ENCODE results near the gene NQO2. TPM values are rescaled to one million over a fixed set of nuclear protein-coding genes. Genes with fewer than 3 reads are reported as not detected.
"Not testable (repeated sequence)": the region's sequence is repeated elsewhere in the genome, so short reads cannot be mapped to it uniquely, and the experiment has no call there.

Gene NQO2
- total and polyA plus RNA-seq, 4 experiments from 2014 or later: 34.2 to 53.1 (median 42.8) TPM

GRCh38 chr6:3005077-3005476, 5.4 kb downstream of the NQO2 start:
- no peak overlapping the region for H3K27ac Mint-ChIP-seq
- H3K27ac ChIP-seq (ENCODE audit: low read depth, low read length): no peak overlapping the region
- no peak overlapping the region for H3K4me3 ChIP-seq (ENCODE audit: low read length in 2 of 2)
- no peak for DNase-seq
- no peaks in the 10 kb centered on the region for H3K9me3 ChIP-seq (ENCODE audit: control insufficient read depth in 1 of 2, low read length in 2 of 2)
- no peak overlapping the region for H3K4me3 Mint-ChIP-seq
- H3K27me3 ChIP-seq (ENCODE audit: insufficient read depth, low read length): no peaks in the 10 kb centered on the region
- intact Hi-C loops (cut with micrococcal nuclease): no loop called here
- peaks cover 23% of the 10 kb centered on the region for H3K36me3 ChIP-seq (ENCODE audit: insufficient read depth, low read length)
- H3K4me1 Mint-ChIP-seq: peaks cover 18 to 28% (median 19%) of the 10 kb centered on the region in 4 donors
- peaks cover 54 to 55% of the 10 kb centered on the region in 2 donors for H3K36me3 Mint-ChIP-seq
- peaks cover 0 to 5% (median 2%) of the 10 kb centered on the region in 8 donors for H3K9me3 Mint-ChIP-seq
- H3K4me1 ChIP-seq (ENCODE audit: insufficient read depth, low read length): peaks cover 13% of the 10 kb centered on the region
- H3K27me3 Mint-ChIP-seq: no peaks in the 10 kb centered on the region
- ChIA-PET POLR2A (ENCODE audit: partially characterized antibody) (interaction anchor here (0.9 kb wide), 1 partner anchor 22 kb away, joined by 3 read pairs; no protein-coding TSS in a partner anchor), CTCF (ENCODE audit: partially characterized antibody) (interaction anchor here (0.5 kb wide), 1 partner anchor 121 kb away, joined by 3 read pairs; no protein-coding TSS in a partner anchor)

DNA sequence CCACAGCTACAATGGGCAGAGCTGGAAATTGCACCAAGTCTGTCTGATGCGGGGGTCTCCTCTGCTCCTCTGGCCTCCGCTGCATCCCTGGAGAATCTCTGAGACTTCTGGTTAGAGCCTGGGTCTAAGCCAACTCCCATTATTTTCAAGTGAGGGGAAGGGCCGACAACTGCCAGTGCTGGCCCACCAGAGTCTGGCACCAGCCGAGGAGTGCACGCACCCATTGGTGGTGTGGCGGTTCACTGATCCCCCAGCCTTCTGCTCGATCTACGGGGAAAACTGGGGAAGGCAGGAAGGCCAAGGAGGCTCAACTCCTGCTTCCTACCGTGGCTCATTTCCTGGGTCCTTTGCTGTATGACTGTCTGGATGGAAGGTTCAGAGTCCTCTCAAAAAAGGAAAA, 6.2 kb downstream of the NQO2 start:
- H3K36me3 Mint-ChIP-seq: peaks cover 59 to 63% of the 10 kb centered on the region in 2 donors
- Histone ChIP-seq H3K4me3 (ENCODE audit: low read length in 2 of 2) (no peak overlapping the region), H3K36me3 (ENCODE audit: insufficient read depth, low read length) (peaks cover 30% of the 10 kb centered on the region), H3K4me1 (ENCODE audit: insufficient read depth, low read length) (peaks cover 8% of the 10 kb centered on the region), H3K27ac (ENCODE audit: low read depth, low read length) (no peak overlapping the region), H3K9me3 (ENCODE audit: control insufficient read depth in 1 of 2, low read length in 2 of 2) (no peaks in the 10 kb centered on the region), H3K27me3 (ENCODE audit: insufficient read depth, low read length) (no peaks in the 10 kb centered on the region)
- no peaks in the 10 kb centered on the region for H3K27me3 Mint-ChIP-seq
- no peak overlapping the region for H3K4me3 Mint-ChIP-seq
- ChIA-PET CTCF (ENCODE audit: partially characterized antibody) (no interaction called here), POLR2A (ENCODE audit: partially characterized antibody) (interaction anchor here (0.9 kb wide), 1 partner anchor 21 kb away, joined by 3 read pairs; no protein-coding TSS in a partner anchor)
- peaks cover 15 to 25% (median 19%) of the 10 kb centered on the region in 4 donors for H3K4me1 Mint-ChIP-seq
- no peak overlapping the region for H3K27ac Mint-ChIP-seq
- DNase-seq: no peak
- intact Hi-C loops (cut with micrococcal nuclease): no loop called here
- peaks cover 0 to 13% (median 9%) of the 10 kb centered on the region in 8 donors for H3K9me3 Mint-ChIP-seq

GRCh38 chr6:3006476-3006875, 6.8 kb downstream of the NQO2 start:
- DNase-seq: no peak
- POLR2A ChIA-PET (ENCODE audit: partially characterized antibody): no interaction called here
- no peak overlapping the region for H3K27ac ChIP-seq (ENCODE audit: low read depth, low read length)
- H3K4me1 Mint-ChIP-seq: peaks cover 14 to 21% (median 18%) of the 10 kb centered on the region in 4 donors
- no peaks in the 10 kb centered on the region for H3K27me3 Mint-ChIP-seq
- intact Hi-C loops (cut with micrococcal nuclease): no loop called here
- H3K9me3 Mint-ChIP-seq: peaks cover 0 to 19% (median 15%) of the 10 kb centered on the region in 8 donors
- CTCF ChIA-PET (ENCODE audit: partially characterized antibody): interaction anchor here (0.7 to 1.8 kb wide), 2 partner anchors 20 to 47 kb away, joined by 3 to 5 read pairs; no protein-coding TSS in a partner anchor
- H3K4me1 ChIP-seq (ENCODE audit: insufficient read depth, low read length): peaks cover 8% of the 10 kb centered on the region
- H3K9me3 ChIP-seq (ENCODE audit: control insufficient read depth in 1 of 2, low read length in 2 of 2): peaks cover 0 to 3% of the 10 kb centered on the region in 2 donors
- H3K36me3 Mint-ChIP-seq: peaks cover 64 to 69% of the 10 kb centered on the region in 2 donors
- H3K27ac Mint-ChIP-seq: no peak overlapping the region
- no peak overlapping the region for H3K4me3 Mint-ChIP-seq
- peaks cover 30% of the 10 kb centered on the region for H3K36me3 ChIP-seq (ENCODE audit: insufficient read depth, low read length)
- H3K4me3 ChIP-seq (ENCODE audit: low read length in 2 of 2): no peak overlapping the region
- no peaks in the 10 kb centered on the region for H3K27me3 ChIP-seq (ENCODE audit: insufficient read depth, low read length)

DNA sequence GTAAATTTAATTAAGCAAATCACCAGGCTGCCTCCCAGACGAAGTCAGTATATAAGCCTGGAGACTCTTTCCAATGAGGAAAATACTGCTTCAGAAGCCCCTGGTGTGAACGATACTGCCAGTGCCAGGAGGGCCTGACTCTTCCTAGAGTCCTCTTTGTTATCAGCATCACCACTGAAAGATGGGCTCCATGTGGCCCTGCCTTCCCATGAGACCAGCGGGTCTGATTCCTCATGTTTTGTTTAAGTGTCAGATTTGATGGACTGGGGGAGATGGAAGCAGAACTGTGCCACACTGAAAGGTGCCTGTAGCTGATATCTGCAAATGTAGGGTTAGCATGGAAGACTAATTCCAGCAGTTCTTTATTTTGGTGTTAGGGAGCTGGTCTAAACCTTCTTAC, 7.9 kb downstream of the NQO2 start:
- H3K4me3 ChIP-seq (ENCODE audit: low read length in 2 of 2): no peak overlapping the region
- no peak overlapping the region for H3K27ac ChIP-seq (ENCODE audit: low read depth, low read length)
- Mint-ChIP-seq H3K4me1 (peaks cover 7 to 12% (median 9%) of the 10 kb centered on the region in 4 donors), H3K4me3 (no peak overlapping the region), H3K27ac (no peak overlapping the region), H3K27me3 (no peaks in the 10 kb centered on the region), H3K9me3 (peaks cover 0 to 30% (median 24%) of the 10 kb centered on the region in 8 donors), H3K36me3 (peaks cover 70 to 79% of the 10 kb centered on the region in 2 donors)
- H3K27me3 ChIP-seq (ENCODE audit: insufficient read depth, low read length): no peaks in the 10 kb centered on the region
- ChIA-PET POLR2A (ENCODE audit: partially characterized antibody) (no interaction called here), CTCF (ENCODE audit: partially characterized antibody) (interaction anchor here (1.8 kb wide), 1 partner anchor 19 kb away, joined by 5 read pairs; no protein-coding TSS in a partner anchor)
- peaks cover 34% of the 10 kb centered on the region for H3K36me3 ChIP-seq (ENCODE audit: insufficient read depth, low read length)
- no peaks in the 10 kb centered on the region for H3K4me1 ChIP-seq (ENCODE audit: insufficient read depth, low read length)
- DNase-seq: no peak
- intact Hi-C loops (cut with micrococcal nuclease): no loop called here
- peaks cover 0 to 12% of the 10 kb centered on the region in 2 donors for H3K9me3 ChIP-seq (ENCODE audit: control insufficient read depth in 1 of 2, low read length in 2 of 2)

- H3K27me3 ChIP-seq (ENCODE audit: insufficient read depth, low read length); H3K4me3 Mint-ChIP-seq; DNase-seq; H3K4me3 ChIP-seq (ENCODE audit: low read length in 2 of 2); H3K27me3 Mint-ChIP-seq; CTCF ChIA-PET (ENCODE audit: partially characterized antibody); intact Hi-C loops (cut with micrococcal nuclease); POLR2A ChIA-PET (ENCODE audit: partially characterized antibody); H3K27ac ChIP-seq (ENCODE audit: low read depth, low read length); H3K27ac Mint-ChIP-seq; H3K4me1 ChIP-seq (ENCODE audit: insufficient read depth, low read length): not testable (repeated sequence)
- Mint-ChIP-seq H3K36me3 (peaks cover 70 to 85% of the 10 kb centered on the region in 2 donors), H3K9me3 (peaks cover 0 to 34% (median 26%) of the 10 kb centered on the region in 8 donors), H3K4me1 (peaks cover 0 to 11% (median 10%) of the 10 kb centered on the region in 4 donors)
- H3K36me3 ChIP-seq (ENCODE audit: insufficient read depth, low read length): peaks cover 34% of the 10 kb centered on the region
- peaks cover 0 to 12% of the 10 kb centered on the region in 2 donors for H3K9me3 ChIP-seq (ENCODE audit: control insufficient read depth in 1 of 2, low read length in 2 of 2)
These were observed 9.1 kb downstream of the NQO2 start for GRCh38 chr6:3008712-3009265.

- ChIA-PET CTCF (ENCODE audit: partially characterized antibody) (interaction anchor here (1.9 kb wide), 1 partner anchor 8 kb away, joined by 5 read pairs; no protein-coding TSS in a partner anchor), POLR2A (ENCODE audit: partially characterized antibody) (no interaction called here)
- peaks cover 31% of the 10 kb centered on the region for H3K36me3 ChIP-seq (ENCODE audit: insufficient read depth, low read length)
- H3K4me1 ChIP-seq (ENCODE audit: insufficient read depth, low read length): no peaks in the 10 kb centered on the region
- Mint-ChIP-seq H3K36me3 (peaks cover 74 to 85% of the 10 kb centered on the region in 2 donors), H3K4me1 (peaks cover 0 to 13% (median 10%) of the 10 kb centered on the region in 4 donors), H3K27me3 (no peaks in the 10 kb centered on the region), H3K9me3 (peaks cover 0 to 34% (median 26%) of the 10 kb centered on the region in 8 donors), H3K4me3 (no peak overlapping the region), H3K27ac (no peak overlapping the region)
- intact Hi-C loops (cut with micrococcal nuclease): no loop called here
- H3K27ac ChIP-seq (ENCODE audit: low read depth, low read length): no peak overlapping the region
- no peaks in the 10 kb centered on the region for H3K27me3 ChIP-seq (ENCODE audit: insufficient read depth, low read length)
- no peak overlapping the region for H3K4me3 ChIP-seq (ENCODE audit: low read length in 2 of 2)
- no peak for DNase-seq
- peaks cover 0 to 12% of the 10 kb centered on the region in 2 donors for H3K9me3 ChIP-seq (ENCODE audit: control insufficient read depth in 1 of 2, low read length in 2 of 2)
These were observed 10.2 kb downstream of the NQO2 start for GRCh38 chr6:3009930-3010329.

DNA sequence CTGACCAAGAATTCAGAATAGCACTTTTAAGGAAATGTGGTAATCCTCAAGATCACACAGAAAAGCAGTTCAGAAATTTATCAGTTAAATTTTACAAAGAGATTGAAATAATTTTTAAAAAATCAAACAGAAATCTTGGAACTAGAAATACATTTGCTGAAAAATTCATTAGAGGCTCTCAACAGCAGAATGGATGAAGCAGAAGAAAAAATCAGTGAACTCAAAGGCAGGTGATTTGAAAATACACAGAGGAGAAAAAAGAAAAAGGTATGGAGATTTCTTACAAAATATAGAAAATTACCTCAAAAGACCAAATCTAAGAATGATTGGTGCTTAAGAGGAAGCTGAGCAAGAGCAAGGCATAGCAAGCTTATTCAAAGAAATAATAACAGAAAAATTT, 11.5 kb downstream of the NQO2 start:
- no peak for DNase-seq
- intact Hi-C loops (cut with micrococcal nuclease): no loop called here
- Mint-ChIP-seq H3K9me3 (peaks cover 0 to 34% (median 26%) of the 10 kb centered on the region in 8 donors), H3K27ac (no peak overlapping the region), H3K4me1 (peaks cover 0 to 16% (median 9%) of the 10 kb centered on the region in 4 donors), H3K4me3 (no peak overlapping the region), H3K27me3 (no peaks in the 10 kb centered on the region), H3K36me3 (peaks cover 78 to 85% of the 10 kb centered on the region in 2 donors)
- POLR2A ChIA-PET (ENCODE audit: partially characterized antibody): interaction anchor here (1.2 to 1.5 kb wide), 3 partner anchors 9 to 22 kb away, joined by 3 to 4 read pairs (median 3); no protein-coding TSS in a partner anchor
- Histone ChIP-seq H3K4me1 (ENCODE audit: insufficient read depth, low read length) (no peaks in the 10 kb centered on the region), H3K36me3 (ENCODE audit: insufficient read depth, low read length) (peaks cover 33% of the 10 kb centered on the region), H3K27ac (ENCODE audit: low read depth, low read length) (no peak overlapping the region), H3K9me3 (ENCODE audit: control insufficient read depth in 1 of 2, low read length in 2 of 2) (peaks cover 0 to 12% of the 10 kb centered on the region in 2 donors), H3K27me3 (ENCODE audit: insufficient read depth, low read length) (no peaks in the 10 kb centered on the region), H3K4me3 (ENCODE audit: low read length in 2 of 2) (no peak overlapping the region)
- CTCF ChIA-PET (ENCODE audit: partially characterized antibody): interaction anchor here (1.9 kb wide), 1 partner anchor 9 kb away, joined by 5 read pairs; no protein-coding TSS in a partner anchor
